Cardiac muscle cell (in vitro differentiated cells and primary cell): ENCODE results near the gene RAB32. TPM values are rescaled to one million over a fixed set of nuclear protein-coding genes. Genes with fewer than 3 reads are reported as not detected.

Experiments used
- DNase-seq, 2 donors: peaks; one replicate each; pipeline versions ENCODE4 v3.0.0 to v3.0.0-alpha.2; 2010 to 2017; ENCODE audit warnings: low read depth in 1 of 2, low spot score in 1 of 2
- H3K27ac ChIP-seq: fragments of 200-600 bp; sonication (generic); 2 replicates; pipeline ENCODE4 v1.5.1; 2016
- H3K27me3 ChIP-seq: fragments of 200-600 bp; sonication (generic); 2 replicates; pipeline ENCODE4 v1.6.0; 2016; ENCODE audit warnings: control low read depth
- H3K36me3 ChIP-seq: fragments of 200-600 bp; sonication (generic); 2 replicates; pipeline ENCODE4 v1.5.1; 2016; ENCODE audit warnings: control low read depth
- H3K4me1 ChIP-seq: fragments of 200-600 bp; sonication (generic); 2 replicates; pipeline ENCODE4 v1.8.1; 2017; ENCODE audit warnings: low read depth, mild to moderate bottlenecking, mixed run types
- H3K4me3 ChIP-seq: fragments of 200-600 bp; sonication (generic); 2 replicates; pipeline ENCODE4 v1.5.1; 2016; ENCODE audit warnings: mild to moderate bottlenecking
- H3K9me3 ChIP-seq: fragments of 200-600 bp; sonication (generic); 2 replicates; pipeline ENCODE4 v1.5.1; 2017; ENCODE audit warnings: low read depth, mild to moderate bottlenecking, control low read depth
- polyA plus RNA-seq: library from polyadenylated mRNA; unstranded; fragments of >200 nt; fragmentation: Nextera tagmentation; extraction: Ambion mirVana; gene quantifications from 2 replicates; pipeline ENCODE4 v1.2.1, GENCODE V29; 2016
- total RNA-seq: library from RNA; depleted of rRNA; stranded (reverse); fragments of >200 nt; gene quantifications from 2 replicates; pipeline ENCODE4 v1.2.3, GENCODE V29; 2016
- TF ChIP-seq, protein P1 (sequence below): IDR thresholded peaks from 2 replicates; pipeline ENCODE4 v1.5.1; 2012; ENCODE audit warnings: low read depth, mild to moderate bottlenecking, low read length

RAB32 gene
- total and polyA plus RNA-seq, 2 experiments from 2014 or later: 6.8 to 18.3 TPM

DNA sequence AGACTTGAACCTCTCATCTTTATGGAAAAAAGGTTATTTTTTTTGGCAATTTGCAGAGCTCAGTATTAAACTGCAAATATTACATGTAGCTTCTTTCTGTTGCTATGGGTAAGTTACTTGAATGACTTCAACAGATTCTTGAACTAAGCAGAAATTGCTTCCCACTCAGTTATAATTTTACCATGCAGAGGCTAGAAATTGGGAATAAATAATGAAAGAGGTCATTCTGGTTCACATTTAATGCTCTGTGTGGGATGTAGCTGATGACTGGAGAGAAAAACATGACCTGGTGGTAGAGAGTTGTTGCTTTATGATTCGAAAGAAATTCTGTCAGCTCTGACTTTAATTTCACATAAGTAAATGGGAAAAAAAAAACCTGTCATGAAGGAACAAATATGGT is 38.3 kb downstream of the RAB32 start:
- Histone ChIP-seq H3K9me3 (no peaks in the 10 kb centered on the region), H3K4me3 (no peak overlapping the region), H3K27ac (no peak overlapping the region), H3K4me1 (no peaks in the 10 kb centered on the region), H3K36me3 (no peaks in the 10 kb centered on the region), H3K27me3 (no peaks in the 10 kb centered on the region)
- DNase-seq: no peak
- TF ChIP-seq, protein P1, sequence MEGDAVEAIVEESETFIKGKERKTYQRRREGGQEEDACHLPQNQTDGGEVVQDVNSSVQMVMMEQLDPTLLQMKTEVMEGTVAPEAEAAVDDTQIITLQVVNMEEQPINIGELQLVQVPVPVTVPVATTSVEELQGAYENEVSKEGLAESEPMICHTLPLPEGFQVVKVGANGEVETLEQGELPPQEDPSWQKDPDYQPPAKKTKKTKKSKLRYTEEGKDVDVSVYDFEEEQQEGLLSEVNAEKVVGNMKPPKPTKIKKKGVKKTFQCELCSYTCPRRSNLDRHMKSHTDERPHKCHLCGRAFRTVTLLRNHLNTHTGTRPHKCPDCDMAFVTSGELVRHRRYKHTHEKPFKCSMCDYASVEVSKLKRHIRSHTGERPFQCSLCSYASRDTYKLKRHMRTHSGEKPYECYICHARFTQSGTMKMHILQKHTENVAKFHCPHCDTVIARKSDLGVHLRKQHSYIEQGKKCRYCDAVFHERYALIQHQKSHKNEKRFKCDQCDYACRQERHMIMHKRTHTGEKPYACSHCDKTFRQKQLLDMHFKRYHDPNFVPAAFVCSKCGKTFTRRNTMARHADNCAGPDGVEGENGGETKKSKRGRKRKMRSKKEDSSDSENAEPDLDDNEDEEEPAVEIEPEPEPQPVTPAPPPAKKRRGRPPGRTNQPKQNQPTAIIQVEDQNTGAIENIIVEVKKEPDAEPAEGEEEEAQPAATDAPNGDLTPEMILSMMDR: no peak

DNA sequence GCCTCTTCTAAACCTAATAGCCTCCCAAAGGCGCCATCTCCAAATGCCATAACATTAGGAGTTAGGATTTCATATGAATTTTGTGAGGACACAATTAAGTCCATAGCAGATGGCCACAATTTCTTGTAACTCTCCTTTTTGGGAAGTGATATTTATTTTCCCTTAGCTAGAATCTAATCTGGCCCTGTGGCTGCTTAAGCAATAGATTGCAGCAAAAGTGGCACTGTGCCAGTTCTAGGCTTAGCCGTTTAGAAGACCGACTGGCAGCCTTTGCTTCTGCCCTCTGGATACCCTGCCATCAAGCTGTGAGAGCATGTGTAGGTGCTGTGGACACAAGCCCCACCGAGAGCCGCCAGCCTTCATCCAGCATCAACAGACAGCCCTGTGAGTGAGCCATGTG is 39.2 kb downstream of the RAB32 start:
- no peak overlapping the region for H3K27ac ChIP-seq
- H3K4me1 ChIP-seq: no peaks in the 10 kb centered on the region
- TF ChIP-seq, protein P1: no peak
- no peaks in the 10 kb centered on the region for H3K36me3 ChIP-seq
- no peaks in the 10 kb centered on the region for H3K27me3 ChIP-seq
- peak in 1 of 2 donors; percentile 69 for DNase-seq
- no peak overlapping the region for H3K4me3 ChIP-seq
- H3K9me3 ChIP-seq: no peaks in the 10 kb centered on the region

DNA sequence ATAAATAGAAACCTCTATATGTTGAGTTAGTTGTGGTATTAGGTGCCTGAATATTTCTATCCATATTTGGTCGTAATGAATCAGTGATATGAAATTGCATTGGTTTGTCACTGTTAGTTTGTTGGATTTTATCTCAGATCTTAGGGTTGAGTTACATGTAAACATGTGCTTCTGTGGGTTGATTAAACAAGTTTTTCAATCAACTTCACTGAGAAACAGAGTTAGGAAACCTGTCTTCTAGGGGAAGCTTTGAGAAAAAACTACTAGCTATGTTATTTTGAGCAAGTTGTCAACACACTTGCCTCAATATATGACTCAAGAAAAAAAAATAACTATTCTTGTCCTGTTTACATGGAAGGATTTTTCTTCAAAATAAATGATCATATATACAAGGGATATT is 40.3 kb downstream of the RAB32 start:
- Histone ChIP-seq H3K36me3 (no peaks in the 10 kb centered on the region), H3K4me1 (no peaks in the 10 kb centered on the region), H3K27ac (no peak overlapping the region), H3K27me3 (no peaks in the 10 kb centered on the region), H3K4me3 (no peak overlapping the region), H3K9me3 (no peaks in the 10 kb centered on the region)
- no peak for DNase-seq
- TF ChIP-seq, protein P1: no peak

DNA sequence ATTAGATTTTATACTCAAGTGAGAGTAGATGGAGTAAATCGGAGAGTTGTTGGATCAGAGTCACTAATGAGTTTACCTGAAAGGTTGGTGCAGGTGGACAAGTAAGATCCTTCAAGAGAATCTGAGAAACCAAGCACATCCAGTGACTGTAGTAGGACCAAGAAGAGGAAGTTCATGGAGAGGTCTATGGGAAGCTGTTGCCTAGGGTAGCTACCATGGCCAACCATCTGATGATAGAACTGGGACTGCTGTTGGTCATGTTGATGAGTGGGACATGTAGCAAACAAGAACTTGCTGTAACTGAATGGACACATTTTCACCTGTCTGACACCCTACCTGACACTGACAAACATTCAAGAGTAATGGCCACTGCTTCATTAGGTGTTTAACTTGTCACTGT is 43.8 kb downstream of the RAB32 start:
- DNase-seq: no peak
- H3K4me1 ChIP-seq: no peaks in the 10 kb centered on the region
- H3K27ac ChIP-seq: no peak overlapping the region
- H3K27me3 ChIP-seq: no peaks in the 10 kb centered on the region
- no peak overlapping the region for H3K4me3 ChIP-seq
- H3K36me3 ChIP-seq: no peaks in the 10 kb centered on the region
- H3K9me3 ChIP-seq: no peaks in the 10 kb centered on the region
- TF ChIP-seq, protein P1: no peak

DNA sequence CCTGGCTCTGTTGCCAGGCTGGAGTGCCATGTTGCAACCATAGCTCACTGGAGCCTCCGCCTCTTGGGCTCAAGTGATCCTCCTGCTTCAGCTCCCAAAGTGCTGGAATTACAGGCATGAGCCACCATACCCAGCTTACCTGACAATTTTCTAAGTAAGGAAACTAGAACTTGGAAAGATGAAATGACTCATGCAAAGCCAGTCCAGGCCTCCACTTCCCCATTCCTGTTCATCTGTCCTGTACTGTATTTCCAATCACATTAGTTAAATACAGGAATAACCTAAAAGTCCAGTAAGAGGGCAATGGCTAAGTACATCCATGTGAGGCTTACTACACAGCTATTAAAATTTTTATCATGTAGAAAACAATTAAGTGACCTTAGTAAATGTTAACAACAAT is 46.9 kb downstream of the RAB32 start:
- no peak for DNase-seq
- H3K36me3 ChIP-seq: no peaks in the 10 kb centered on the region
- no peaks in the 10 kb centered on the region for H3K27me3 ChIP-seq
- H3K4me1 ChIP-seq: no peaks in the 10 kb centered on the region
- no peak overlapping the region for H3K27ac ChIP-seq
- H3K9me3 ChIP-seq: no peaks in the 10 kb centered on the region
- H3K4me3 ChIP-seq: no peak overlapping the region
- TF ChIP-seq, protein P1: no peak

DNA sequence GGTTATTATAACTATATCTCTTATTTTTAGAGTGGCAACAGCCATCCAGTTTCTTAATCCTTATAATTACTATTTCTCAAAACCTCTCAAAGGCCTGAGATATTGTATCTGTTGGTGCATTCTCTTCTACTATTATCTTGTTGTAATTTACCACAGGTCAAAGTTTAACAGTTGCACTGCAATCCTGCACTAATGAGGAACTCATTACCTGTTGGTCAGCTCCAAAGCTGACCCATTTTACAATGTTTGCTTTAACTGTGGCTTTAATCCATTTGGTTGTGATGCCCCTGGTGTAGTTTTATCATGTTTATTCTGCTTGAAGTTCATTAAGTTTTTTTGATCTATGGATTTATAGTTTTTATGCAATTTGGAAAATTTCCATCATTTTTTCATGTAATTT is 48.8 kb downstream of the RAB32 start:
- TF ChIP-seq, protein P1: no peak
- DNase-seq: no peak
- H3K9me3 ChIP-seq: no peaks in the 10 kb centered on the region
- no peak overlapping the region for H3K4me3 ChIP-seq
- H3K27me3 ChIP-seq: no peaks in the 10 kb centered on the region
- no peaks in the 10 kb centered on the region for H3K4me1 ChIP-seq
- no peak overlapping the region for H3K27ac ChIP-seq
- no peaks in the 10 kb centered on the region for H3K36me3 ChIP-seq
